Measurements from ENCODE around the gene FIBP. TPM values are rescaled to one million over a fixed set of nuclear protein-coding genes. Genes with fewer than 3 reads are reported as not detected.

The FIBP gene
- total RNA-seq, 4 donors from 2014 or later: 53.4 to 82.6 (median 75.9) TPM

DNA sequence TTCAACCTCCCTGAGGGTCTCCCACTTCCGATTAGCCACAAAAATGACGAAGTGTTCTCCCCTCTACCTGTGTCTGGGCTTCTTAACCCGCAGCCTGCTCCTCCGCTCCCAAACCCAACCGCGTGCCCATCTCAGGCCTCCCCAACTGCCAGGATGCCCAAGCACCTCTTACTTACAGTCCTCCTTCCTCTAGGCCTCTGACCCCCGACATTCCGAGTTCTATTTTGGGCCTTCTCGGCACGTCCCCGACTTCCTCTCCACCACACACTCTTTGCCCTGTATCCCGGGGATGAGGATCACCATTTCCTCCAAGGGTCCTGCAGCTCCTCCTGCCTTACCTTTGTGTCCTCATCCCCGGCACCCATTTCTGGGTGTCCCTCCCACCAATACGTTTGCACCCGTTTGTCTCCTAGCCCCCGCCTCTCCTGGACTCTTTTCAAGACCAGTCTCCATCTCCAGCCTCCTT lies 28.4 kb downstream of the FIBP start:
- Histone ChIP-seq H3K4me3 (peak overlapping the region; percentile 65 to 97 (median 88)), H3K27me3 (no peaks in the 10 kb centered on the region), H3K4me1 (peaks cover 32 to 52% (median 42%) of the 10 kb centered on the region in 4 donors), H3K36me3 (peaks cover 2 to 30% (median 18%) of the 10 kb centered on the region in 4 donors), H3K27ac (peak overlapping the region; percentile 97 to 100 (median 100)), H3K9me3 (no peaks in the 10 kb centered on the region)
- peak; percentile 46 for DNase-seq
- 5% methylated on average over 11 to 16 of the region's 16 CpGs for WGBS, 2 donors (ENCODE audit: low coverage in 1 of 2)
- in situ Hi-C loops (cut with MboI; ENCODE audit: low pct_ligation_motif_present in 1 of 4, low pct_unique_long_range_greater_than_20kb in 1 of 4, low sequenced_read_pairs in 3 of 4) (no loop called here), intact Hi-C loops (cut with DNase I; ENCODE audit: low total_unique reads) (loop anchor here (2.0 kb wide), 1 partner anchor 13 kb away; the partner anchor contains the start of gene EFEMP2)
- TF ChIP-seq EP300 (IDR thresholded peaks at IDR 0.05; ENCODE audit: low read depth): no peak
- TF ChIP-seq, protein P1, sequence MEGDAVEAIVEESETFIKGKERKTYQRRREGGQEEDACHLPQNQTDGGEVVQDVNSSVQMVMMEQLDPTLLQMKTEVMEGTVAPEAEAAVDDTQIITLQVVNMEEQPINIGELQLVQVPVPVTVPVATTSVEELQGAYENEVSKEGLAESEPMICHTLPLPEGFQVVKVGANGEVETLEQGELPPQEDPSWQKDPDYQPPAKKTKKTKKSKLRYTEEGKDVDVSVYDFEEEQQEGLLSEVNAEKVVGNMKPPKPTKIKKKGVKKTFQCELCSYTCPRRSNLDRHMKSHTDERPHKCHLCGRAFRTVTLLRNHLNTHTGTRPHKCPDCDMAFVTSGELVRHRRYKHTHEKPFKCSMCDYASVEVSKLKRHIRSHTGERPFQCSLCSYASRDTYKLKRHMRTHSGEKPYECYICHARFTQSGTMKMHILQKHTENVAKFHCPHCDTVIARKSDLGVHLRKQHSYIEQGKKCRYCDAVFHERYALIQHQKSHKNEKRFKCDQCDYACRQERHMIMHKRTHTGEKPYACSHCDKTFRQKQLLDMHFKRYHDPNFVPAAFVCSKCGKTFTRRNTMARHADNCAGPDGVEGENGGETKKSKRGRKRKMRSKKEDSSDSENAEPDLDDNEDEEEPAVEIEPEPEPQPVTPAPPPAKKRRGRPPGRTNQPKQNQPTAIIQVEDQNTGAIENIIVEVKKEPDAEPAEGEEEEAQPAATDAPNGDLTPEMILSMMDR (IDR thresholded peaks at IDR 0.05): no peak
- no peak for TF ChIP-seq POLR2A (IDR thresholded peaks at IDR 0.05)
- no peak for TF ChIP-seq POLR2AphosphoS5 (IDR thresholded peaks at IDR 0.05)

GRCh38 chr11:65859095-65859811 lies 29.0 kb downstream of the FIBP start:
- in situ Hi-C loops (cut with MboI; ENCODE audit: low pct_ligation_motif_present in 1 of 4, low pct_unique_long_range_greater_than_20kb in 1 of 4, low sequenced_read_pairs in 3 of 4): no loop called here
- H3K27ac ChIP-seq: peak overlapping the region; percentile 97 to 100 (median 100)
- peak; percentile 90 for TF ChIP-seq POLR2A (IDR thresholded peaks at IDR 0.05)
- TF ChIP-seq, protein P1 (IDR thresholded peaks at IDR 0.05): peak in 3 of 5 experiments; percentile 9 to 35 (median 25)
- TF ChIP-seq EP300 (IDR thresholded peaks at IDR 0.05; ENCODE audit: low read depth): no peak
- TF ChIP-seq POLR2AphosphoS5 (IDR thresholded peaks at IDR 0.05): peak; percentile 96 to 99 (median 98)
- intact Hi-C loops (cut with DNase I; ENCODE audit: low total_unique reads): loop anchor here (2.0 kb wide), 1 partner anchor 14 kb away; the partner anchor contains the start of gene EFEMP2
- DNase-seq: peak; percentile 99
- H3K27me3 ChIP-seq: no peaks in the 10 kb centered on the region
- peaks cover 32 to 58% (median 48%) of the 10 kb centered on the region in 4 donors for H3K4me1 ChIP-seq
- peaks cover 2 to 30% (median 18%) of the 10 kb centered on the region in 4 donors for H3K36me3 ChIP-seq
- no peaks in the 10 kb centered on the region for H3K9me3 ChIP-seq
- WGBS, 2 donors (ENCODE audit: low coverage in 1 of 2): 1% methylated on average over 36 of the region's 46 CpGs; no CpG with 5 or more reads in 1 of the 2 donors
- peak overlapping the region; percentile 65 to 97 (median 88) for H3K4me3 ChIP-seq

DNA sequence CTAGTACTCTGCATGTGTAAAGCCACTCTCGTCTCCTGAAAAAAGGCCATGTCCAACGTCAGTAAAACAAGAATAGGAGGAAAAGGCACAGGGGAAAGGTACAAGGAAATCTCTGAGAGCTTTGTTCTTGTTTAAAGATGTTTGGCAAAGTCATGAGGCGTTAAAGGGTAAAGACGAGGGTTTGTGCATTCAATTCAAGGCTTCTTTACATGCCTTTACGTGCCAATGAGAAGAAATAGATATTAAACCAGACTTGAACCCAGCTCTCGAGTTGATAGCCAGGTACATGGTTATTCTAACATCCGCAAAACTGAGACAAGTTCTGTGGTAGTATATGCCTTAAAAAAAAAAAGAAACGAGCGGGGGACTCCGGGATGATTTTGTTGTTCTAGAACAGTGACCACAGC lies 29.6 kb downstream of the FIBP start:
- in situ Hi-C loops (cut with MboI; ENCODE audit: low pct_ligation_motif_present in 1 of 4, low pct_unique_long_range_greater_than_20kb in 1 of 4, low sequenced_read_pairs in 3 of 4): no loop called here
- intact Hi-C loops (cut with DNase I; ENCODE audit: low total_unique reads): loop anchor here (2.0 kb wide), 1 partner anchor 14 kb away; the partner anchor contains the start of gene EFEMP2
- peaks cover 34 to 63% (median 50%) of the 10 kb centered on the region in 4 donors for H3K4me1 ChIP-seq
- 0% methylated on average over 4 to 10 of the region's 10 CpGs for WGBS, 2 donors (ENCODE audit: low coverage in 1 of 2)
- H3K36me3 ChIP-seq: peaks cover 2 to 26% (median 16%) of the 10 kb centered on the region in 4 donors
- no peaks in the 10 kb centered on the region for H3K9me3 ChIP-seq
- H3K27me3 ChIP-seq: no peaks in the 10 kb centered on the region
- H3K4me3 ChIP-seq: peak overlapping the region; percentile 34 to 97 (median 88)
- no peak for DNase-seq
- peak overlapping the region; percentile 97 to 100 (median 100) for H3K27ac ChIP-seq
- TF ChIP-seq EP300 (IDR thresholded peaks at IDR 0.05; ENCODE audit: low read depth): no peak
- no peak for TF ChIP-seq POLR2A (IDR thresholded peaks at IDR 0.05)
- TF ChIP-seq POLR2AphosphoS5 (IDR thresholded peaks at IDR 0.05): no peak
- TF ChIP-seq, protein P1 (IDR thresholded peaks at IDR 0.05): no peak
